Loucy (cell line): Measurements from ENCODE around the gene IQSEC1.

Source experiments
- CTCF ChIP-seq: fragments of 200-600 bp; sonication (generic); conservative IDR thresholded peaks from 2 replicates; pipeline ENCODE4 v1.5.1; 2014; ENCODE audit warnings: mild to moderate bottlenecking, antibody characterized with exemption, low read length
- EZH2phosphoT487 ChIP-seq: fragments of 200-600 bp; IDR thresholded peaks from 2 replicates; pipeline ENCODE4 v1.6.1; 2018; ENCODE audit warnings: antibody characterized with exemption, mild to moderate bottlenecking, moderate library complexity, borderline replicate concordance

GRCh38 chr3:13024765-13025065, 48.5 kb downstream of the IQSEC1 start:
- no peak for TF ChIP-seq CTCF
- TF ChIP-seq EZH2phosphoT487, result no peak
